GM21723 (cell line): Measurements from ENCODE around the gene CALY.
A peak's percentile ranks its signal among the peaks of the same experiment; 100 is the strongest.
"Not testable (repeated sequence)": the region's sequence is repeated elsewhere in the genome, so short reads cannot be mapped to it uniquely, and the experiment has no call there.

Experiments used
- ATAC-seq: cut with Tn5 transposase; IDR thresholded peaks from one replicate; pipeline ENCODE4 v1.9.1; 2021; ENCODE audit warnings: mild to moderate bottlenecking, moderate library complexity; ENCODE audit not compliant: unreplicated experiment

The CALY gene

DNA sequence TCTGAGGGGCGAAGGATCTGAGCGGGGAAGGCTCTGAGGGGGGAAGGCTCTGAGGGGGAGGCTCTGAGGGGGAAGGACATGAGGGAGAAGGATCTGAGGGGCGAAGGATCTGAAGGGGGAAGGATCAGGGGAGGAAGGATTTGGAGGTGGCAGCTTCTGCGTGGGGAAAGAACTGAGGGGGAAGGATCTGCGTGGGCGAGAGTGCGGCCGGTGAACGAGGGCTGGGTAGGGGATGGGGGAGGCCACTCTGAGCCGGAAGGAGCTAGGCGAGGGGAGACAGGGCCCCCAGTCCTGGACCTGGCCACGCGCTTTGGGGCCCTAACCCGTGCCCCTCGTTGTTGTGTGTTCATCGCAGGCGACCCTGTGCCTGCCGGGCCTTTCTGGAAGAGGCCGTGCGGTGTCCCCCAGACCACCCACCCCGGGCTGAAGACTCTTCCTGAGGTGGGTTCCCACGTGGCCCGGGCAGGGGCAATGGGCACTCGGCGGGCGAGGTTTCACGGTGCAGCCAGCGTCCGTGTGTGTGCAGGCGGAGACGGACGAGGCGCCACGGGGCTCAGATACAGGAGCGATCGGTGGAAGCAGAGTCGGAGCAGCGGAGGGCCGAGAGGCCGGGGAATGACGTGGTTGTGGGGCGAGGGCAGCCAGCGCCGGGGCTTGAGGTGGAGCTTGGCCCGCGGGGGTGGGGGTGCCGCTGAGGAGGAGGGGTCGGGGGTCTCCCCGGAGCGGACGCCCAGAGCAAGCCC, 2.0 kb downstream of the CALY start:
- peak; percentile 48 for ATAC-seq

GRCh38 chr10:133332936-133333699, 3.6 kb downstream of the CALY start:
- ATAC-seq = no peak

DNA sequence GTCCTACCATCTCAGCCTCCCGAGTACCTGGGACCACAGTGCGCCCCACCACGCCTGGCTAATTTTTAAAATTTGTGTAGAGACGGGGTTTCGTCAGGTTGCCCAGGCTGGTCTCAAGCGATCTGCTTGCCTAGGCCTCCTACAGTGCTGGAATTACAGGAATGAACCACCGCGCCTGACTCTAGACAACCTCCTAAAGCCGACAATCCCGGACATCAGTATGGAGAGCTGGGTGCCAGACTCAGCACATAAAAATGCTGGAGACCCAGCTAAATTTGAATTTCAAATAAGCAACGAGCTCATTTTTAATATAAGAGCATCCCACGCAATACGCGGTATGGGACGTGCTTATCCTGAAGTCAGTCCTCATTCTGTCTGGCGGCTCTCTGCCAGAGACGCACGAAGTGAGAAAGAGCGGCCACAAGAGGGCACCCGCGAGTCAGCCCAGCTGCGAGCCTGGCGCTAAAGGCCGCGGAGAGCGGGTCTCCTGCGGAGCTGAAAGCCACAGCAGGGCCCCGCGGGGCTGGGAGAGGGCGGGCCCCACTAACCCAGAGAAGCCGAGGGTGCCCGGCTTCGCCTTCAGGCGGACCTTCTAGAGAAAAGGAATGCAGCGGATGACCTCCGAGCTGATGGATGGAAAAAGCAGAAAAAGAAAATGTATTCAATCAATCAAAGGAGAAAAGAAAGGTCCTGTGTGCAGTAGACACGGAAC, 7.0 kb downstream of the CALY start:
- ATAC-seq = peak; percentile 91

- no peak for ATAC-seq
Observed at GRCh38 chr10:133328358-133329343, 8.0 kb downstream of the CALY start.

DNA sequence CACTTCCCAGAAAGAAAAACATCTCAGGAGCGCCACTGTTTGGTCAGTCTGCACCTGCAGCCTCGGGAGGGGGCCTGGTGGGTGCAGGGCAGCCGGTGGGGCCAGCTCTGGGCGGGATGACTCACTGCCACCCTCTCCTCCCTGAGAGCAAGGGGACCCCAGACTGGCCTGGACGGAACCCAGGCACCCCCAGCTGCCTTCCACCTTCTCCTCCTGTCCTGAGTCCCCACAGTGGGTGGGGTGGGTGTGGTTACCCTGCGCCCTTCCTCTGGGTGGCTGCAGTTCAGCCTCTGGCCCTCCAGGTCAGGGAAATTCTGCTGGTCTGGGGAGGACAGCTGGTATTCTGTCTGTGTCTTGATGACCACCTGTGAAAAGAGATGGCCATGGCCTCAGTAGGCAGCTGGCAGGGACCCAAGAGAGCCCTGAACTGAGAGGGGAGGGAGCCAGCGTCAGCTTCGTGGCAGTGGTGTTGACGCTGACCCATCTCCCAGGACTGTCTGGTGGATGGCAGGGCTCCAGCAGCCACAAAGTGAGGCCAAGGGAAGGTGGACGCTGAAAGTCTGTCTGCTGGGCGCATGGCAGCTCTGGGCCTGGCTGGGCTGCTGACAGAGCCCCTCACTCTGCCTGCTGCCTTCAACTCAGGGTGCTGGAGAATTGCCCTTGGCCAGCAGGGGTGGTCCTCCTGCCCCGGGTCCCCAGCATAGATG, 8.9 kb downstream of the CALY start:
- no peak for ATAC-seq

- no peak for ATAC-seq
Observed at GRCh38 chr10:133326745-133327650, 9.7 kb downstream of the CALY start.

- ATAC-seq = no peak
Observed at GRCh38 chr10:133326223-133326551, 10.5 kb downstream of the CALY start.

DNA sequence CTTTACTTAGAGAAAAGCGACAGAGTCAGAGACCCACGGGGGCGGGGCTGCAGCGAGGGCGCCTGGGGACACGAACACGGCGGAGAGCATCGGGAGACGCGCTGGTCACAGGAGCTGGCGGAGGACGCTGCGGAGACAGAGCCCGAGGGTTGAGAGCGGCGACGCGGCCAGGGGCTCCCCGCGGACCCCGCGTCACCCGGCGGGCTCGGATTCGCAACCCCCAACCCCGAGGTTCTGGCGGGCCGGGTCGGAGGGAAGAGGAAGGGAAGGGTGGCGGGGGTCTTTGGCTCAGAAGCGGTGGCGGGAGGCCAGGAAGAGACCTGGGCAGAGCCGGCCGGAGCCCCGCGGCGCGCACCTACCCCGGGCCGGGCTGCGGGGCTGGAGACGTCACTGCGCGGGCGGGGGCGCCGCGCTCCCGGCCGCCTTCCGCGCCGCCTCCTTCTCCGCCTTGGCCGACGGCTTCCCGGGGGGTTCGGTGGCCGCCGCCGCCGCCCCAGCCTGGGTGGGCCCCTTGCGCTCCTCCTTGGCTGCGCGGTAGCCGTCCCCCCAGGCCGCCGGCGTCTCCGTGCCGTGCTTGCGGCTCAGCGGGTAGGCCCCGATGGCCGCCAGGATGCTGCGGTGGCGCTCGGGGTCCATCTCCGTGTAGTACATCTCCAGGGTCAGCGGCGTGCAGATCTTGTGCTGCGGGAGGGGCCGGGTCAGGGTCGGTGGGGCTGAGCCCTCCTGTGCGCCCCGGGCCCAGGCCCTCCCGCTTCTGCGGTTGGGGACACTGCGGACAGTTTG, 11.1 kb downstream of the CALY start:
- no peak for ATAC-seq

DNA sequence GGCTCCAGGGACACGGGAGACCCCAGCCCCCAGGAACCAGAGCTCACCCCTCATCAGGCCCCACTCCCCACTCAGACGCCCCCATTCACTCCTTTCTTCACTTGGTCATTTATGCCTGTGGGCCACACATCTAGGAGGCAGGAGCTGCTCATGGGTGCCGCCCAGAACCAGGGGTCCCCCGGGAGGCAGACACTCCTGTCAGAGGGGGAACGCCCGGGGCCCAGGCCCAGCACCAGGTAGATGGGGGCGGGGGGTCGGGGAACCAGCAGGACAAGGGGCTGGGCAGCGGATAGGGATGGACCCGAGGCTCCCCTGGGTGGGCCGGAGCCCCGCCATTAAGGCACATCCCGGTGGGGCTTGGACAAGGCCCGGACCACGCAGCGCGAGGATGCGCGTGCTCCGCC, 11.8 kb downstream of the CALY start:
- no peak for ATAC-seq

DNA sequence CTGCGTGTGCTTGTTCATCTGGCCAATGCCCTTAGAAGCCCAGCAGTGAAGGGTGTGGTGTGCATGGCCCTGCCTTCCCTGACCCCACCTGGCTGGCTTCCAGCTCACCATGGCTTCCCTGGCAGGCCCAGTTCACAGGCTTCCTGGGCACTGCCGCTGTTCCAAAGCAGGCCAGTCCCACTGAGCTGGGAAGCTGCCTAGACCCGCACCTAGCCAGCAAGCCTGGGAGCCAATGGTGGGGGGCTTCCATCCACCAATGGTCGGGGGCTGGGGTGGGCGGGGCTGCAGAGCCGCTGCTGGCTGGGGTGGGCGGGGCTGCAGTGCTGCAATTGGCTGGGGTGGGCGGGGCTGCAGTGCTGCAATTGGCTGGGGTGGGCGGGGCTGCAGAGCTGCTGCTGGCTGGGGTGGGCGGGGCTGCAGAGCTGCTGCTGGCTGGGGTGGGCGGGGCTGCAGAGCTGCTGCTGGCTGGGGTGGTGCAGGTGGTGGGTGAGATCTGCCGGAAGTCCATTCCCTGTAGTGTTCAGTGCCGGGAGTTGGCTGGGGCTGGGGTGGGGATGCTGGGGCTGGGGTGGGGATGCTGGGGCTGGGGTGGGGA, 12.4 kb downstream of the CALY start:
- no peak for ATAC-seq

DNA sequence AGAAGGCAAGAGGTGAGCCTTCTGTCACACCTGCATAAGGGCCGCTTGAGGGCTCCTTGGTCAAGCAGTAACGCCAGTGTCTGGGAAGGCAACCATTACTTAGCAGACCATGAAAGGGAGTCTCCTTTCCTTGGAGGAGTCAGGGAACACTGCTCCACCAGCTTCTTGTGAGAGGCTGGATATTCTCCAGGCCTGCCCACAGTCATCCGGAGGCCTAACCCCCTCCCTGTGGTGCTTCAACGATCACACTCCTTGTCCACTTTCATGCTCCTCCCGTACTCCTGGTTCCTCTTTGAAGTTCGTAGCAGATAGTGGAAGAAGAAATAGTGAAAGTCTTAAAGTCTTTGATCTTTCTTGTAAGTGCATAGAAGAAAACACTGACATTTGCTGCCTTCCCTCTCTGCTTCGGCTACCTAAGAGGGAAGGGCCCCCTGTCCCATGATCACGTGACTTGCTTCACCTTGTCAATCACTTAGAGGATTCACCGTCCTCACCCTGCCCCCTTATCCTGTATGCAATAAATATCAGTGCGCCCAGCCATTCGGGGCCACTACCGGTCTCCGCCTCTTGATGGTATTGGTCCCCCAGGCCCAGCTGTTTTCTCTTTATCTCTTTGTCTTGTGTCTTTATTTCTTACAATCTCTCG, 14.5 kb downstream of the CALY start:
- ATAC-seq = not testable (repeated sequence)

GRCh38 chr10:133320852-133321422, 15.8 kb downstream of the CALY start:
- ATAC-seq = not testable (repeated sequence)

DNA sequence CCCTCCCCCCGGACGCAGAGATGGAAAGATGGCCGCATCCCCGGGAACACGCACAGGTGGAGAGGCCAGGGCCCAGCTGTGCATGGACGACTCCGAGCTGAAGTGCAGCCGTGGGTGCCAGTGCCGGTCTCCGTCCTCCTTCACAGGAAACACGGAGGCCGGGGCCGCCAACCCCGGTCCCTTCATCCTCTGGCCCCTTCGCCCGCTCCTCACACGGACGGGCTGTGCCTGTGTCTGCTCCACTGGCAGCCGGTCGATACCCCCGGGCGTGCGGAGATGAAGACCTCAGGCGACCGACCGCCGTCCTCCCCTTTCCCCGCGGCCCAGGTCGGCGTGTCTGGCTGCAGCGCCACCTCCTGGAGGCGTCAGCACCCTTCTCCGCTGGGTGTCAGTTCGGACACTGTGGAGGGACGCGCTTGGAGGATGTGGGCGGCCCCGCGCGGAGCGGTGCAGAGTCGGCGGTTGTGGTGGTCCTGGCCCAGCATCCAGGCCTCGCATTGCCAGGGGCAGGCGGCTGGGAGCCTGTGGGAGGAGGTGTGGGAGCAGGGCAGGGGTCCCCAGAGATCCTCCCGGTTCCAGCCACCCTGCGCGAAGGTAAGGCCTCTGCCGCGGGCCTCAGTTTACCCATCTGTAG, 18.1 kb downstream of the CALY start:
- peak; percentile 93 for ATAC-seq

GRCh38 chr10:133316732-133317131, 20.0 kb downstream of the CALY start:
- ATAC-seq = no peak

- no peak for ATAC-seq
Observed at GRCh38 chr10:133316266-133316665, 20.4 kb downstream of the CALY start.

DNA sequence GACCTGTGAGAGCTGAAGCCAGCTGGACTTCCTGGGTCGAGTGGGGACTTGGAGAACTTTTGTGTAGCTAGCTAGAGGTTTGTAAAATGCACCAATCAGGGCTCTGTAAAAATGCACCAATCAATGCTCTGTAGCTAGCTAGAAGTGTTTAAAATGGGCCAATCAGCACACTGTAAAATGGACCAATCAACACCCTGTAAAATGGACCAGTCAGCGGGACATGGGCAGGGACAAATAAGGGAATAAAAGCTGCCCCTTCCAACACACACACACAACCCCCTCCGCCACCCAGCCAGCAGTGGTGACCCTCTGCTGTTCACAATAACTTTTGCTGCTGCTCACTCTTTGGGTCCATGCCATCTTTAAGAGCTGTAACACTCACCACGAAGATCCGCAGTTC, 20.8 kb downstream of the CALY start:
- no peak for ATAC-seq

DNA sequence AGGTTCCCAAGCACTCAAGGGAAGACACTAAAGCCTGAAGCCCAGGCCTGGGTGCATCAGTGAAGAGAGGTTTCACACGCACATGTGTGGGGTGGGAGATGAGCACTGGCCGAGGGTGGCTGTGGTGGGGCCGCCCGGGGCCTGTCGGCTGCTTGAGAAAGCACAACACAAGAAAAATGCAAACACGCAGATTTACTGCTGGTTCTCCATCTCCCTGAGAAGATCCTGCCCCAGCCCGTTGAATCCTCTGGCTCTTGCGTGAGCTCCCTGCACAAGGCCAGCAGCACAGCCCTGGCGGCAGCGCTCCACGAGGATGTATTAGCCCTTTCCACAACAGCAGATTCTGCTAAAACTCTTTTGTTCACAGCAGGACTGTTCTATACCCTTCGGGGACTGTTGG, 21.8 kb downstream of the CALY start:
- no peak for ATAC-seq
